GM18873 (cell line): ENCODE measurements around the gene FIZ1.
"Not testable (repeated sequence)": the region's sequence is repeated elsewhere in the genome, so short reads cannot be mapped to it uniquely, and the experiment has no call there.

Source experiments
- ATAC-seq: cut with Tn5 transposase; IDR thresholded peaks from one replicate; pipeline ENCODE4 v1.9.1; 2021; ENCODE audit warnings: mild to moderate bottlenecking, moderate library complexity, moderate number of reproducible peaks; ENCODE audit not compliant: unreplicated experiment, low FRiP score

Gene FIZ1

DNA sequence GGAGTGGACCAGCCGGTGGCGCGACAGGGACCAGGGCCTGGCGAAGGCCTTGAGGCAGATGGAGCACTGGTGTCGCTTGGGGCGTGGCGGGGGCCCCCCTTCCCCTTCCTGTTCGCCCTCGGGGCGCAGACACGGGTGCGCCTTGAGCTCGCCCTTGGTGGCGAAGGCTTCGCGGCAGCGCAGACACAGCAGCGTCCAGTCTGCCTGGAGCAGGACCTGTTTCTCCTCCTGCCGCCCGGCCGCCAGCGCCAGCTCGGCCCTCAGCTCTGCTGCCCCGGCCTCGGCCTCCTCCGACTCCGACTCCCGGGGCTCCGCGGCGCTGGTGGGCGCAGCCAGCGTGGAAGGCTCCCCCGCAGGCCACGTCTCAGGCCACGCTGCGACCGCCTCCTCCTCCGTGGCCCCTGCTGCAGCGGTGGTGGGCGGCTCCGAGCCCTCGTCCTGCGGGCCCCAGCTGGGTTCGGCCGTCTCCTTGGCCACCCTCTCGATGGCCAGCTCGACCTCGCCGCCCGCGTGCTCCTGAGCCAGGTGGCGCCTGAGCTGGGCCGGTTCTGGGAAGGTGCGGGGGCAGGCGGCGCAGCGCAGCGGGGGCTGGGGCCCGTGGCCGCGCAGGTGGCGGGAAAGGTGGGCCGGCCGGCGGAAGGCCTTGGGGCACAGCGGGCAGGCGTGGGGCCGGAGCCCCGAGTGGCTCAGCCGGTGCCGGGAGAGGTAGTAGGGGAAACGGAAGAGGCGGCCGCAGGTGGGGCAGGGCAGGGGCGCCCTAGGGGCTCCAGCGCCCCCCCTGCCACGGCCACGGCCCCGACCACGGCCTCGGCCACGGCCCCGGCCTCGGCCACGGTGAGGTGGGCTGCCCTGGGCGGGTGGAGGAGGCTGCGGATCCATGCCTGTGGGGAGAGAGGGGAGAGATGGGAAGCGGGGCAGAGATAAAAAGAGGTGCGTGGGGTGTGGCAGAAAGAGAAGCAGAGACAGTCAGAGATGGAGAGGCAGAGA, 20.3 kb downstream of the FIZ1 start:
- ATAC-seq = no peak

DNA sequence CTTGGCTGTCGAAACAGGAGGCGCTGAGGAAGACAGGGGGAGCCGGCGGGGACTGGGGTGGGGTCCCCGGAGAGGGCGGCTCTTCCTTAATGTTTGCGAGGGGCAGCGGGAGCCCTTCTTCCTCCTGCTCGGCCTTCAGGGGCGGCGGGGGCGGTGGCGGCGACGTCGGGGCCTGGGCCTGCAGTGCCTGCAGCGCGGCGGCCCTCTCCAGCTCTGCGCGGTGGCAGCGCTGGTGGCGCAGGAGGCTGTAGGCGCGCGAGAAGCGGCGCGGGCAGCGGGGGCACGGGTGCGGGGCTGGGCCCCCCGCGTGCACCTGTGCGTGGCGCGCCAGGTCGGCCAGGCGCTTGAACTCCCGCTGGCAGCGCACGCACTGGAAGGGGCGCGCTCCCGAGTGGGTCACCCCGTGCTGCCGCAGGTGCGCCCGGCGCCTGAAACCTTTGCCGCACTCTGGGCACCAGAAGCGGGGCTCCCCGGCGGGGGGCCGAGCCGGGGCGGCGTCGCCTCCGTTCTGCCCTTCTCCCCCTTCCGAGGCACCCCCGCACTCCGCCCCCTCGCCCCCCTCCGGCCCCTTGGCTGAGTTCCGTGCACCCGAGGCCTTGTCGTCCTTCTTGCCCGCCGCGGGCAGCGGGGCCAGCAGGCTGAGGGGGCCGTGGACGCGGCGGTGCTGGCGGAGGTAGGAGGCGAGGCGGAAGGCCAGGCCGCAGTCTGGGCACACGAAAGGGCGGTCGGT, 21.1 kb downstream of the FIZ1 start:
- no peak for ATAC-seq

DNA sequence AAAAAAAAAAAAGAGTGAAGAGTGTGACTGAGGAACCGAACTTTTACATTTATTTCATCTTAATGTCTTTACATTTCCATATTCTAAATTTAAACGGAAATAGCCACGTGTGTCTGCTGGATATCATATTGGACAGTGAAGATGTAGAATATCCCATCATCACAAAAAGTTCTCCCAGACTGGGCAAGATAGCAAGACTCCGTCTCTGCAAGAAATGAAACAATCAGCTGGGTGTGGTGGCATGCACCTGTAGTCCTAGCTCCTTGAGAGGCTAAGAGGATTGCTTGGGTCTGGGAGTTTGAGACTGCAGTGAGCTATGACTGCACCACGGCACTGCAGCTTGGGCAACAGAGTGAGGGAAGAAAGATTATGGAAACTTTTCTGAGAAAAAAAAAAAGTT, 22.6 kb downstream of the FIZ1 start:
- ATAC-seq = no peak

DNA sequence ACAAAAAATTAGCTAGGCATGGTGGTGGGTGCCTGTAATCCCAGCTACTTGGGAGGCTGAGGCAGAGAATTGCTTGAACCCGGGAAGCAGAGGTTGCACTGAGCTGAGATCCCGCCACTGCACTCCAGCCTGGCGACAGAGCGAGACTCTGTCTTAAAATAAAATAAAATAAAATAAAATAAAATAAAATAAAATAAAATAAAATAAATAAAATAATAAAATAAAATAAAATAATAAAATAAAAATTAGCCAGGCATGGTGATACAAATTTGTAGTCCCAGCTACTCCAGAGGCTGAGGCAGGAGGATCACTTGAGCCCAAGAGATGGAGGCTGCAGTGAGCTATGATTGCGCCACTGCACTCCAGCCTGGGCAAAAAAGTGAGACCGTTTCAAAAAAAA, 25.4 kb downstream of the FIZ1 start:
- ATAC-seq = not testable (repeated sequence)

GRCh38 chr19:55569477-55569876, 29.8 kb downstream of the FIZ1 start:
- ATAC-seq = not testable (repeated sequence)

DNA sequence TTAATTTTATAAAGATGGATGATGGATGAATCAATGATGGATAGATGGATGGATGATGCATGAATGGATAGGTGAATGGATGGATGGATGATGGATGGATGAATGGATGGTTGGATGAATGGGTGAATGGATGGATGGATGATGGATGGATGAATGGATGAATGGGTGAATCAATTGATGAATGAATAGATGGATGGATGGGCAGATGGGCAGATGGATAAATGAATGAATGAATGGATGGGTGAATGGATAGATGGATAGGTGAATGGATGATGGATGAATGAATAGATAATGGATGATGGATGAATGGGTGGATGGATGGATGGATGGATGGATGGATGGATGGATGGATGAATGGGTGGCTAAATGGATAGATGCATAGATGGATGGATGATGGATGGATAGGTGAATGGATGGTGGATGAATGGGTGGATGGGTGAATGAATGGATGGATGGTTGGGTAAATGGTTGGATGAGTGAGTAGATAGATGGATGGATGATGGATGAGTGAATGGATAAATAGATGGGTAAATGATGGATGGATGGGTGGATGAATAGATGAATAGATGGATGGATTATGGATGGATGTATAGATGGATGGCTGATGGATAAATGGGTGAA, 31.5 kb downstream of the FIZ1 start:
- no peak for ATAC-seq

GRCh38 chr19:55566823-55567222, 32.5 kb downstream of the FIZ1 start:
- ATAC-seq = no peak

- no peak for ATAC-seq
These were observed 36.0 kb downstream of the FIZ1 start for GRCh38 chr19:55563261-55563690.

DNA sequence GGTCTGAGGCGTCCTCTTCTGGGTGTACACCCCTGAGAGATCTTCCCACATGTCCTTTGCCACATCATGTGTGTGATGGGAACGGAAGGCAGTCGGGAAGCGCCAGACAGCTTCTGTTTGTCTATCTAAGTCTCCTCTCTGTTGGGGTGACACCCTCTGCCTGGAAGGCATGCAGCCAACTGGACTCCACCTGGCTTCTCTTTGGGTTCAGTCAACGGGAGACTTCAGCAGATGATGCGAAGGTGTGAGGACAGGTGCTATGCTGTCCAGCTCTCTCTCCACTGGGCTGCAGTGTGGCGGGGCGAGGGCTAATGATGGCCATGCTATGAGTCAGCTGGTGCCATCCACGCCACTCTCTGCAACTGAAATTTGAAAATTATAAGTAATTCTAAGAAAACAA, 39.6 kb downstream of the FIZ1 start:
- ATAC-seq = no peak

DNA sequence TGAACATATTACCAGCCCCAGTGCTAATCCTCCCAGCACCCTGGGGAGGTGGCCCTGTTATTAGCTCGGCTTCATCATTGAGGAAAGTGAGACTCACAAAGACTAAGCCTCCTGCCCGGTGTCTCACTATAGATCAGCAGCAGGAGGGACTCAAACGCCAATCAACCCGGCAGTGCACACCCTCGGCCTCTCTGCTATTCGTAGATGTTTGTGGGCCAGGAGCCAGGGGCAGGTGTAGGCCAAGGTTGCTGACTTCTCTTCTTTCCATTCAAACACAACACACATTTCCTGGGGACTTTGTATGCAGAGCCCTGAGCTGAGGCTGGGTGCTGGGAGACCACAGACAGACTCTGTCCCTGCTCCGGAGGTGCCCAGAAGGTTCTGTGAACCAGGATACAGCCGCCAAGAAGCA, 44.6 kb downstream of the FIZ1 start:
- no peak for ATAC-seq

- ATAC-seq = no peak
These were observed 45.0 kb downstream of the FIZ1 start for GRCh38 chr19:55554302-55554701.

- no peak for ATAC-seq
These were observed 45.8 kb downstream of the FIZ1 start for GRCh38 chr19:55553217-55554182.

GRCh38 chr19:55552620-55553019, 46.7 kb downstream of the FIZ1 start:
- ATAC-seq = no peak

DNA sequence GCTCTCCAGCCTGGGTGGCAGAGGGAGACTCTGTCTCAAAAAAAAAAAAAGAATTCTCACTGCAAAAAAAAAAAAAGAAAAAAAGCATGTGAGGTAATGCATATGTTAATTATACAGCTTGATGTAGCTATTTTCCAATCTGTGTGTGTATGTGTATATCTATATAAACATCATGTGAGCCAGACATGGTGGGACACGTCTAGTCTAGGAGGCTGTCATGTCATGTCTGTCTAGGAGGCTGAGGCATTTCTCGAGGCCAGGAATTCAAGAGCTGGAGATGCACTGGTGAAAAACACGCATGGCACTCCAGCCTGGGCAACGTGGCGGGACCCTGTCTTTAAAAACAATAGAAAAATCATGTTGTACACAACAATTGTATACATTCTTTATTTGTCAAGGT, 47.1 kb downstream of the FIZ1 start:
- ATAC-seq = no peak

- ATAC-seq = no peak
These were observed 49.0 kb downstream of the FIZ1 start for GRCh38 chr19:55550321-55550650.

DNA sequence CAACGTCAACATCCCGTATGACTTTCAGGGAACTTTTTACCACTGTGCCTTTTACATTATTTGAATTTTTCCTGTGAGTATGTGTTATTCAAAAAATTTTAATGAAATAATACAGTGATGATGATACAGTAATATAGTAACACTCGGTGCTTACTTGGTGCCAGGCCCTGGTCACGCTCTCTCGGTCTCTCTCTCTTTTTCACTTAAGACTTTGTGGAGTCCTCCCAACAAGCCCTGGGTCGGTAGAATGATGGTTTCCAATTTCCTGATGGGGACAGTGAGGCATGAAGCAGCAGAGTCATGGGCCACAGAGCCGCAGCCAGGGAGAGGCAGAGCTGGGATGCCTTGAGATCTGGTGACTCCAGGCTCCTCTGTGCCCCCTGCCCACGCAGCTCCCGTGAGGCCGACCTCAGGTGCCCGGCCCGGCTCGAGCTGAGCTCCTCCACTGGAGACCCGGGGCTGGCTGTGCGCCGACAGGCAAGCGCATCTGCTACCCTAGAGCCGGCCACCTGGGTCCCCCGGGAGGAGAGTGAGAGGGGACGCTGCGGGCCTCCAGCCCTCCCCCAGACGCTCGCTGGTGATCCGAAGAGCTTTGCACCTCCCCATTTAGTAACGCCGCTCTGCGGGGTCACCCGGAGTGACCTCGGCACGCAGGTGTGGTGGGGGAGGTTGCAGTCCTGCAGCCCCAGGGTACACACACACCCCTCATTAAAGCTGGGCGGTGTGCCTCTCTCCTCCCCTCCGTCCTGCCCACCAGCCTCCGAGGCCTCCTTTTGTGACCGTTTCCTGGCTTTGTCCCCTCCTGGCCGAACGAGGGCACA, 49.6 kb downstream of the FIZ1 start:
- no peak for ATAC-seq

- no peak for ATAC-seq
These were observed 52.3 kb downstream of the FIZ1 start for GRCh38 chr19:55546822-55547614.

DNA sequence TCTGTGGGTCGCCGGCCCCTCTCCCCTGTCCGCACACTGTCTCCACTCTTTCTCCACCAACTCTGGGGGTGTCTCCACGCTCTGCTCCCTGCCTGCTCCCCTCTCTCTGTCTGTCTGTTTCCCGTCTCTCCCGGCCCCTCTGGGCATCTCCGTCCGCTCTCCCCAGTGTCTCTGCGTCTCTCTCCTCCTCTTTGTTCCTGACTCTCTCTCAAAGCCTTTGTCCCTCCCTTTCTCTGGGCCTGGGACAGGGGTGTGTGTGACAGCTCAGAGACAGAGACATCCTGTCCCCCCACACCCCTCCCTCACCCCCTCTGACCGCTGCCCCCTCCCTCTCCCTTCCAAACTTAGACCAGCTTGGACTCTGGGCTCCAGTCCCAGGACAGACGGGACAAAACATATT, 53.3 kb downstream of the FIZ1 start:
- no peak for ATAC-seq
